ENCODE measurements around the gene COL18A1. TPM values are rescaled to one million over a fixed set of nuclear protein-coding genes. Genes with fewer than 3 reads are reported as not detected.

COL18A1 gene
- total and polyA plus RNA-seq, 9 of the 15 experiments (the other 6 are each of a cell fraction or from before 2014, with no cell fraction given), result 0.14 to 16.4 (median 2.0) TPM

- Histone ChIP-seq H3K9me1 (ENCODE audit: control insufficient read depth, insufficient read depth, low read length) (no peaks in the 10 kb centered on the region), H3K79me2 (ENCODE audit: control insufficient read depth, insufficient read depth, low read length) (no peaks in the 10 kb centered on the region), H3K36me3 (ENCODE audit: control insufficient read depth, insufficient read depth, low read length) (no peaks in the 10 kb centered on the region; the same call in 2 of the 3 replicates), H3K4me3 (no peak overlapping the region), H4K20me1 (replicated peaks; ENCODE audit: control insufficient read depth, insufficient read depth, low read length) (peaks cover 14% of the 10 kb centered on the region), H3K9ac (ENCODE audit: insufficient read depth in 1 of 2, low read depth in 2 of 2, low read length in 2 of 2) (no peak overlapping the region), H3K9me3 (replicated peaks; ENCODE audit: control insufficient read depth, insufficient read depth, low read depth, low read length) (peaks cover 12% of the 10 kb centered on the region; the same call in 1 of the 2 replicates), H2AFZ (ENCODE audit: low read depth, low read length) (0 out of 2 replicates have a peak overlapping the region, but pooled peaks have one; percentile 21), H3K27ac (ENCODE audit: extremely low read depth, low read depth, low read length) (no peak overlapping the region), H3K27me3 (ENCODE audit: control insufficient read depth in 2 of 2, insufficient read depth in 2 of 2, low read length in 2 of 2) (peaks cover 0 to 18% of the 10 kb centered on the region in 2 experiments; a peak in 3 of 5 replicates), H3K4me1 (replicated peaks in 1 of 2; ENCODE audit: control insufficient read depth in 2 of 2, insufficient read depth in 2 of 2, low read length in 2 of 2) (peaks cover 0 to 44% of the 10 kb centered on the region in 2 experiments; a peak in 2 of 5 replicates), H3K4me2 (ENCODE audit: insufficient read depth, low read length) (no peak overlapping the region)
- 35% methylated on average over 17 of the region's 19 CpGs for WGBS (ENCODE audit: insufficient coverage, low coverage, missing lambda C conversion rate)
- ChIA-PET CTCF (ENCODE audit: low intra/inter-chr PET ratio) (no interaction called here), POLR2A (no interaction called here)
- FAIRE-seq (no peak), DNase-seq (ENCODE audit: extremely low read depth in 1 of 4, low spot score in 3 of 4) (no peak), ATAC-seq (no peak)
- intact Hi-C loops (cut with micrococcal nuclease), result no loop called here
- no TSS peak for BruUV-seq (replicated peaks)
- in situ Hi-C loops (cut with MboI), result loop anchor here (10.0 kb wide), 1 partner anchor 490 kb away; no protein-coding TSS in a partner anchor
- TF ChIP-seq MEIS2 (IDR thresholded peaks at IDR 0.05; ENCODE audit: partially characterized antibody) (no peak), ETV5 (CRISPR knock-in tag; IDR thresholded peaks at IDR 0.05; ENCODE audit: low read depth) (no peak), ZNF449 (CRISPR knock-in tag; IDR thresholded peaks at IDR 0.05) (no peak), ZNF277 (CRISPR knock-in tag; IDR thresholded peaks at IDR 0.05; ENCODE audit: borderline replicate concordance) (no peak), ZNF3 (CRISPR knock-in tag; IDR thresholded peaks at IDR 0.05) (no peak), MAX (CRISPR knock-in tag; IDR thresholded peaks at IDR 0.05) (0 out of 2 replicates have a peak, but pooled peaks have one; percentile 6), ILF3 (IDR thresholded peaks at IDR 0.05; ENCODE audit: borderline replicate concordance) (no peak), ZNF668 (CRISPR knock-in tag; IDR thresholded peaks at IDR 0.05) (no peak), MYC (IDR thresholded peaks at IDR 0.05; ENCODE audit: low read depth, low read length) (no peak), MYC (CRISPR knock-in tag; IDR thresholded peaks at IDR 0.05; ENCODE audit: borderline replicate concordance, low read depth) (no peak), STAT5B (CRISPR knock-in tag; IDR thresholded peaks at IDR 0.05) (no peak), NUFIP1 (IDR thresholded peaks at IDR 0.05; ENCODE audit: partially characterized antibody) (no peak), GMEB1 (CRISPR knock-in tag; IDR thresholded peaks at IDR 0.05) (no peak), YBX1 (IDR thresholded peaks at IDR 0.05) (no peak), E2F6 (IDR thresholded peaks at IDR 0.05; ENCODE audit: borderline replicate concordance in 1 of 2, extremely low read depth in 1 of 2, insufficient read depth in 1 of 2, insufficient read length in 1 of 2, low read depth in 1 of 2, low read length in 1 of 2, poor library complexity in 1 of 2, severe bottlenecking in 1 of 2) (peak in 1 of 2 experiments; percentile 29)
These were observed 39.4 kb downstream of the COL18A1 start for GRCh38 chr21:45444385-45444784.
